Mesothelial cell of epicardium (in vitro differentiated cells): ENCODE data around the gene ENPP1. TPM values are rescaled to one million over a fixed set of nuclear protein-coding genes. Genes with fewer than 3 reads are reported as not detected.

Experiments used
- DNase-seq, 2 experiments: peaks; one replicate each; pipeline ENCODE4 v3.0.0; 2021; ENCODE audit warnings: low spot score in 2 of 2; ENCODE audit not compliant: unreplicated experiment in 2 of 2
- H3K27ac Mint-ChIP-seq: 2 replicates; pipeline ENCODE4 v1.8.0; 2021; ENCODE audit warnings: mixed read lengths
- H3K27me3 Mint-ChIP-seq: 2 replicates; pipeline ENCODE4 v1.8.0; 2021; ENCODE audit warnings: low read depth, mixed read lengths
- H3K36me3 Mint-ChIP-seq: 2 replicates; pipeline ENCODE4 v1.8.0; 2021; ENCODE audit warnings: mixed read lengths
- H3K4me1 Mint-ChIP-seq: 2 replicates; pipeline ENCODE4 v1.8.0; 2021; ENCODE audit warnings: mixed read lengths
- H3K4me3 Mint-ChIP-seq: 2 replicates; pipeline ENCODE4 v1.8.0; 2021; ENCODE audit warnings: mild to moderate bottlenecking, moderate library complexity, mixed read lengths
- H3K9me3 Mint-ChIP-seq: 2 replicates; pipeline ENCODE4 v1.8.0; 2021; ENCODE audit warnings: mixed read lengths
- CTCF ChIP-seq: fragments of 200-600 bp; sonication (generic); IDR thresholded peaks from one replicate; pipeline ENCODE4 v1.5.0; 2021; ENCODE audit warnings: antibody characterized with exemption; ENCODE audit not compliant: unreplicated experiment
- microRNA-seq: library from miRNA; unstranded; fragments of <30 nt; microRNA quantifications from one replicate; pipeline ENCODE4 v1.2.0, GENCODE V29; 2021; ENCODE audit warnings: inconsistent platforms, mixed read lengths
- total RNA-seq: library from RNA; stranded (reverse); gene quantifications from 3 replicates; pipeline ENCODE4 v1.2.1, GENCODE V29; 2021

ENPP1 gene
- total RNA-seq, 1 donor from 2014 or later = 6.8 TPM

- Mint-ChIP-seq H3K27ac (no peak overlapping the region), H3K4me3 (no peak overlapping the region), H3K4me1 (peaks cover 28% of the 10 kb centered on the region), H3K9me3 (peaks cover 4% of the 10 kb centered on the region), H3K36me3 (no peaks in the 10 kb centered on the region), H3K27me3 (no peaks in the 10 kb centered on the region)
- no peak for DNase-seq
- no peak for TF ChIP-seq CTCF
These were observed 128.3 kb downstream of the ENPP1 start for GRCh38 chr6:131936156-131936555.

- no peak overlapping the region for H3K4me3 Mint-ChIP-seq
- no peaks in the 10 kb centered on the region for H3K27me3 Mint-ChIP-seq
- no peaks in the 10 kb centered on the region for H3K36me3 Mint-ChIP-seq
- no peak for DNase-seq
- peaks cover 21% of the 10 kb centered on the region for H3K4me1 Mint-ChIP-seq
- no peak for TF ChIP-seq CTCF
- peaks cover 4% of the 10 kb centered on the region for H3K9me3 Mint-ChIP-seq
- no peak overlapping the region for H3K27ac Mint-ChIP-seq
These were observed 129.4 kb downstream of the ENPP1 start for GRCh38 chr6:131937226-131937625.

- no peak for TF ChIP-seq CTCF
- Mint-ChIP-seq H3K27ac (peak overlapping the region; percentile 71), H3K9me3 (peaks cover 4% of the 10 kb centered on the region), H3K27me3 (no peaks in the 10 kb centered on the region), H3K36me3 (no peaks in the 10 kb centered on the region), H3K4me1 (peaks cover 21% of the 10 kb centered on the region), H3K4me3 (no peak overlapping the region)
- no peak for DNase-seq
These were observed 130.1 kb downstream of the ENPP1 start for GRCh38 chr6:131937703-131938631.

Small RNAs within 50 kb of the gene (microRNA-seq; reads per million reads assigned to microRNA genes)
- gene MIR548H5 = not detected

Other genes starting within 250 kb of the ENPP1 start
- gene ARG1, start 234.8 kb upstream of the ENPP1 start, total RNA-seq = not detected in 3 replicates
- gene MED23, start 179.8 kb upstream of the ENPP1 start, total RNA-seq = 39.3 to 41.9 TPM (median 39.7 TPM) in 3 replicates
- 0.81 to 1.3 TPM (median 0.89 TPM) in 3 replicates for gene ENPP3, start 170.7 kb upstream of the ENPP1 start, total RNA-seq
- gene OR2A4, start 106.6 kb upstream of the ENPP1 start, total RNA-seq = not detected in 3 replicates
- gene CTAGE9, start 97.0 kb upstream of the ENPP1 start, total RNA-seq = 0.16 TPM in 1 of 3 replicates, not detected in the others
- 683 to 766 TPM (median 697 TPM) in 3 replicates for gene CCN2, start 143.4 kb downstream of the ENPP1 start, total RNA-seq